A673 (cell line): ENCODE measurements around the gene CLEC4E. TPM values are rescaled to one million over a fixed set of nuclear protein-coding genes. Genes with fewer than 3 reads are reported as not detected.
"Not testable (repeated sequence)": the region's sequence is repeated elsewhere in the genome, so short reads cannot be mapped to it uniquely, and the experiment has no call there.

Experiments used
- Bru-seq: library from RNA; stranded (reverse); fragments of 400-500 nt; gene quantifications from one replicate; lab custom pipeline; 2021; lab: Mats Ljungman, UMichigan
- BruChase-seq, 2 experiments: library from RNA; stranded (reverse); fragments of 400-500 nt; gene quantifications; one replicate each; lab custom pipeline; 2021; lab: Mats Ljungman, UMichigan
- BruUV-seq: library from RNA; stranded (reverse); fragments of 400-500 nt; replicated peaks from 2 replicates; lab custom pipeline; 2021; lab: Mats Ljungman, UMichigan
- CTCF ChIA-PET: fragments of 300-600 bp; sonication (Branson Sonifier 250); formaldehyde crosslinking; loops from one replicate; lab custom pipeline; 2022; ENCODE audit warnings: antibody characterized with exemption; lab: Charles Lee
- POLR2A ChIA-PET: fragments of 300-600 bp; sonication (Branson Sonifier 250); formaldehyde crosslinking; loops from one replicate; lab custom pipeline; 2022; ENCODE audit warnings: antibody characterized with exemption; ENCODE audit not compliant: low non-redundant PET; lab: Charles Lee
- DNase-seq: peaks from one replicate; pipeline ENCODE4 v3.0.0-alpha.2; 2015; ENCODE audit warnings: low spot score
- H3K27ac ChIP-seq: fragments of 200-600 bp; sonication (generic); 2 replicates; pipeline ENCODE4 v1.5.1; 2016; ENCODE audit warnings: mixed run types, low read depth, mild to moderate bottlenecking, mixed read lengths, antibody characterized with exemption, low read length; ENCODE audit not compliant: poor library complexity, severe bottlenecking
- H3K27me3 ChIP-seq: fragments of 200-600 bp; sonication (generic); replicated peaks from 2 replicates; pipeline ENCODE4 v1.6.1; 2017; ENCODE audit warnings: mixed run types, low read depth, mild to moderate bottlenecking, mixed read lengths, antibody characterized with exemption, low read length; ENCODE audit not compliant: insufficient read depth, poor library complexity
- H3K36me3 ChIP-seq: fragments of 200-600 bp; sonication (generic); 2 replicates; pipeline ENCODE4 v1.6.1; 2016; ENCODE audit warnings: mixed run types, mild to moderate bottlenecking, mixed read lengths, antibody characterized with exemption, low read length; ENCODE audit not compliant: insufficient read depth, poor library complexity, severe bottlenecking
- H3K4me1 ChIP-seq: fragments of 200-600 bp; sonication (generic); 2 replicates; pipeline ENCODE4 v1.6.1; 2017; ENCODE audit warnings: mixed run types, mild to moderate bottlenecking, mixed read lengths, antibody characterized with exemption, low read length; ENCODE audit not compliant: insufficient read depth, poor library complexity, severe bottlenecking
- H3K4me3 ChIP-seq: fragments of 200-600 bp; sonication (generic); 2 replicates; pipeline ENCODE4 v1.5.1; 2016; ENCODE audit warnings: low read depth, mixed run types, mild to moderate bottlenecking, mixed read lengths, low read length; ENCODE audit not compliant: poor library complexity, severe bottlenecking
- H3K9me3 ChIP-seq: fragments of 200-600 bp; sonication (generic); 2 replicates; pipeline ENCODE4 v1.6.1; 2016; ENCODE audit warnings: mixed run types, low read depth, mild to moderate bottlenecking, mixed read lengths, antibody characterized with exemption, low read length; ENCODE audit not compliant: poor library complexity, severe bottlenecking
- CTCF ChIP-seq: fragments of 300-800, 200-600 bp; sonication (generic); conservative IDR thresholded peaks from 2 replicates; pipeline ENCODE4 v1.5.1; 2017; ENCODE audit warnings: low read depth, mild to moderate bottlenecking, antibody characterized with exemption, low read length, moderate library complexity, mixed read lengths
- EZH2 ChIP-seq: fragments of 200-600 bp; sonication (generic); IDR thresholded peaks from 2 replicates; pipeline ENCODE4 v1.6.1; 2017; ENCODE audit warnings: borderline replicate concordance, low read depth, mild to moderate bottlenecking, mixed read lengths, antibody characterized with exemption, low read length; ENCODE audit not compliant: poor library complexity, severe bottlenecking
- intact Hi-C: fragments of 100-400 bp; cut with micrococcal nuclease; formaldehyde crosslinking; loops from one replicate; pipeline ENCODE4 v1.10.0; 2022; ENCODE audit not compliant: unreplicated experiment
- long read RNA-seq: library from polyadenylated mRNA; stranded (forward); transcript quantifications from one replicate; pipeline ENCODE4 v2.0.0, GENCODE V29; 2022
- total RNA-seq: library from RNA; stranded (reverse); gene quantifications from 2 replicates; pipeline ENCODE4 v1.2.3, GENCODE V29; 2021

CLEC4E gene
- total RNA-seq, result not detected in 2 replicates
- Bru-seq, nascent RNA, result not detected
- BruChase-seq, experiment 1, labeled RNA remaining after a 2-hour chase, result not detected
- BruChase-seq, experiment 2, labeled RNA remaining after a 6-hour chase, result not detected
- long read RNA-seq, result 0 reads

- H3K9me3 ChIP-seq, H3K27ac ChIP-seq, H3K4me1 ChIP-seq, CTCF ChIA-PET, BruUV-seq, DNase-seq, POLR2A ChIA-PET, H3K4me3 ChIP-seq, H3K36me3 ChIP-seq: not testable (repeated sequence)
- intact Hi-C loops, result loop anchor here (5.0 kb wide), 1 partner anchor 506 kb away; no protein-coding TSS in a partner anchor
- peaks cover 28% of the 10 kb centered on the region for H3K27me3 ChIP-seq
These were observed at the start of gene CLEC4E for GRCh38 chr12:8540831-8541230. Gene CLEC4E (minus strand): TSS chr12:8540905. CDS start chr12:8540797, 108 bp downstream.

- BruUV-seq, result no TSS peak
- Histone ChIP-seq H3K27me3 (no peaks in the 10 kb centered on the region), H3K4me3 (no peak overlapping the region), H3K9me3 (no peaks in the 10 kb centered on the region), H3K27ac (no peak overlapping the region), H3K4me1 (no peaks in the 10 kb centered on the region), H3K36me3 (no peaks in the 10 kb centered on the region)
- CTCF ChIA-PET, result interaction anchor here (0.9 kb wide), 1 partner anchor 45 kb away, joined by 4 read pairs; no protein-coding TSS in a partner anchor
- POLR2A ChIA-PET, result no interaction called here
- no peak for TF ChIP-seq EZH2
- no peak for TF ChIP-seq CTCF
- intact Hi-C loops, result no loop called here
- DNase-seq, result no peak
These were observed 49.0 kb upstream of the CLEC4E start for GRCh38 chr12:8589679-8590078.

- H3K4me1 ChIP-seq, BruUV-seq, POLR2A ChIA-PET, H3K36me3 ChIP-seq, DNase-seq, H3K27ac ChIP-seq, H3K27me3 ChIP-seq, intact Hi-C loops, CTCF ChIA-PET, H3K9me3 ChIP-seq, H3K4me3 ChIP-seq: not testable (repeated sequence)
These were observed 43.8 kb upstream of the CLEC4E start for GRCh38 chr12:8584478-8584877.

- BruUV-seq, result no TSS peak
- Histone ChIP-seq H3K27ac (no peak overlapping the region), H3K9me3 (no peaks in the 10 kb centered on the region), H3K4me1 (no peaks in the 10 kb centered on the region), H3K36me3 (no peaks in the 10 kb centered on the region), H3K27me3 (no peaks in the 10 kb centered on the region), H3K4me3 (no peak overlapping the region)
- no peak for DNase-seq
- ChIA-PET POLR2A (no interaction called here), CTCF (no interaction called here)
- TF ChIP-seq CTCF, result no peak
- TF ChIP-seq EZH2, result no peak
- intact Hi-C loops, result no loop called here
These were observed 43.3 kb upstream of the CLEC4E start for GRCh38 chr12:8584004-8584403.
